HEK293 (cell line): ENCODE data around the gene SH3D19.

Experiments used
- CTCF ChIA-PET: fragments of 350-600 bp; formaldehyde crosslinking; extraction: SDS; loops from one replicate; lab custom pipeline; 2021; ENCODE audit warnings: antibody characterized with exemption; lab: Yijun Ruan, JAX
- POLR2A ChIA-PET: fragments of 300-600 bp; formaldehyde crosslinking; extraction: SDS; loops from one replicate; lab custom pipeline; 2020; ENCODE audit warnings: antibody characterized with exemption, inconsistent platforms; lab: Yijun Ruan, JAX
- H3K27ac ChIP-seq: fragments of 200-500 bp; sonication (Bioruptor generic); 2 replicates; pipeline ENCODE4 v1.5.1; 2014; ENCODE audit warnings: low read depth, low read length, control low read depth, inconsistent platforms; ENCODE audit errors: extremely low read depth
- H3K36me3 ChIP-seq, 2 experiments: fragments of 200-500 bp in 1 of 2; sonication (Bioruptor generic) in 1 of 2; 1 replicate in 1 of 2; 2 replicates in 1 of 2; pipeline ENCODE4 v1.5.1; 2014 to 2017; ENCODE audit warnings: inconsistent platforms in 2 of 2, low read length in 2 of 2; ENCODE audit not compliant: control insufficient read depth in 2 of 2, insufficient read depth in 1 of 2
- H3K4me1 ChIP-seq: fragments of 200-500 bp; sonication (Bioruptor generic); 2 replicates; pipeline ENCODE4 v1.5.1; 2014; ENCODE audit warnings: mild to moderate bottlenecking, low read length, inconsistent platforms; ENCODE audit not compliant: control insufficient read depth, insufficient read depth
- H3K4me3 ChIP-seq: 2 replicates; pipeline ENCODE4 v1.5.1; 2011; ENCODE audit warnings: low read depth, mild to moderate bottlenecking, control low read depth, low read length, moderate library complexity
- H3K9me3 ChIP-seq: fragments of 200-500 bp; sonication (Bioruptor generic); 2 replicates; pipeline ENCODE4 v1.5.1; 2014; ENCODE audit warnings: low read depth, low read length, inconsistent platforms; ENCODE audit not compliant: control insufficient read depth, insufficient read depth
- GFI1B ChIP-seq: fragments of 450-650 bp; formaldehyde crosslinking; IDR thresholded peaks from 2 replicates; pipeline ENCODE4 v1.5.1; 2016; ENCODE audit warnings: missing biosample characterization, missing genetic modification characterization
- IKZF3 ChIP-seq: fragments of 450-650 bp; IDR thresholded peaks from 2 replicates; pipeline ENCODE4 v1.5.0; 2018; ENCODE audit warnings: missing biosample characterization, mild to moderate bottlenecking, missing genetic modification characterization, moderate library complexity
- MYNN ChIP-seq: fragments of 450-650 bp; formaldehyde crosslinking; IDR thresholded peaks from 2 replicates; pipeline ENCODE4 v1.5.1; 2016; ENCODE audit warnings: missing biosample characterization, missing genetic modification characterization, borderline replicate concordance
- OSR2 ChIP-seq: fragments of 450-650 bp; formaldehyde crosslinking; IDR thresholded peaks from 2 replicates; pipeline ENCODE4 v1.5.1; 2016; ENCODE audit warnings: missing biosample characterization, missing genetic modification characterization
- SALL2 ChIP-seq: fragments of 450-650 bp; formaldehyde crosslinking; IDR thresholded peaks from 2 replicates; pipeline ENCODE4 v1.5.0; 2017; ENCODE audit warnings: missing biosample characterization, mild to moderate bottlenecking, missing genetic modification characterization, borderline replicate concordance
- SCRT1 ChIP-seq: fragments of 450-650 bp; formaldehyde crosslinking; IDR thresholded peaks from 2 replicates; pipeline ENCODE4 v1.5.1; 2016; ENCODE audit warnings: missing biosample characterization, missing genetic modification characterization, borderline replicate concordance
- SP7 ChIP-seq: fragments of 450-650 bp; formaldehyde crosslinking; IDR thresholded peaks from 2 replicates; pipeline ENCODE4 v1.5.1; 2016; ENCODE audit warnings: missing biosample characterization, missing genetic modification characterization
- WT1 ChIP-seq: fragments of 450-650 bp; formaldehyde crosslinking; IDR thresholded peaks from 2 replicates; pipeline ENCODE4 v1.5.1; 2016; ENCODE audit warnings: missing biosample characterization, missing genetic modification characterization
- ZBTB11 ChIP-seq: fragments of 450-650 bp; formaldehyde crosslinking; conservative IDR thresholded peaks from 2 replicates; pipeline ENCODE4 v1.5.1; 2016; ENCODE audit warnings: low read depth, missing biosample characterization, missing genetic modification characterization
- ZNF280D ChIP-seq: fragments of 450-650 bp; formaldehyde crosslinking; IDR thresholded peaks from 2 replicates; pipeline ENCODE4 v1.5.1; 2016; ENCODE audit warnings: missing biosample characterization, missing genetic modification characterization
- ZNF394 ChIP-seq: fragments of 450-650 bp; formaldehyde crosslinking; IDR thresholded peaks from 2 replicates; pipeline ENCODE4 v1.5.1; 2016; ENCODE audit warnings: missing biosample characterization, missing genetic modification characterization, mild to moderate bottlenecking, moderate library complexity, borderline replicate concordance
- ZNF600 ChIP-seq: fragments of 450-650 bp; formaldehyde crosslinking; IDR thresholded peaks from 2 replicates; pipeline ENCODE4 v1.5.1; 2016; ENCODE audit warnings: missing biosample characterization, missing genetic modification characterization
- ZNF701 ChIP-seq: fragments of 450-650 bp; formaldehyde crosslinking; IDR thresholded peaks from 2 replicates; pipeline ENCODE4 v1.5.1; 2016; ENCODE audit warnings: missing biosample characterization, missing genetic modification characterization
- ZNF707 ChIP-seq: fragments of 450-650 bp; formaldehyde crosslinking; IDR thresholded peaks from 2 replicates; pipeline ENCODE4 v1.5.1; 2016; ENCODE audit warnings: missing biosample characterization, missing genetic modification characterization
- ZNF777 ChIP-seq: fragments of 450-650 bp; formaldehyde crosslinking; IDR thresholded peaks from 2 replicates; pipeline ENCODE4 v1.5.1; 2017; ENCODE audit warnings: missing biosample characterization, missing genetic modification characterization, borderline replicate concordance
- ZNF791 ChIP-seq: fragments of 450-650 bp; formaldehyde crosslinking; IDR thresholded peaks from 2 replicates; pipeline ENCODE4 v1.5.1; 2016; ENCODE audit warnings: missing biosample characterization, missing genetic modification characterization
- ZSCAN23 ChIP-seq: fragments of 450-650 bp; formaldehyde crosslinking; IDR thresholded peaks from 2 replicates; pipeline ENCODE4 v1.5.1; 2016; ENCODE audit warnings: missing biosample characterization, missing genetic modification characterization
- TF ChIP-seq, protein P1 (sequence below): fragments of 450-650 bp; formaldehyde crosslinking; IDR thresholded peaks from 2 replicates; pipeline ENCODE4 v1.5.0; 2017; ENCODE audit warnings: missing biosample characterization, missing genetic modification characterization, borderline replicate concordance

The SH3D19 gene

DNA sequence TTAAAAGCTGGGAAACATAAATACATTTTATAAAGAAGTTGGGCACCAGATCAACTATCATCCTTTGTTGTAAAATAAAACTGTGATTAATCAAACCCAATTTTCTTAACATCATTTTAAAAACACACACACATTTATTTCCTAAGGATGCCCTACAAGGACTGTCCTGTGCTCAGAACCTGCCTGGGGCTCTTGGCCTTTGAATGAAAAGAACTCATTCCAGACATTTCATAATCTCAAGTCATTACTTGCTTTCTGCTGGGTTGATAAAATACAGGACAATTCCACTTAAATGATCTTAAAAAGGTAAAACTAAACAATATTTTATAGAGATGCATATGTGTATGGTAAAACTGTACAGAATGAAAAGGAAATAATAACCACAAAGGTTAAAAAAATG lies 2.8 kb downstream of the SH3D19 start:
- H3K27ac ChIP-seq = no peak overlapping the region
- no peaks in the 10 kb centered on the region for H3K36me3 ChIP-seq
- TF ChIP-seq, protein P1, sequence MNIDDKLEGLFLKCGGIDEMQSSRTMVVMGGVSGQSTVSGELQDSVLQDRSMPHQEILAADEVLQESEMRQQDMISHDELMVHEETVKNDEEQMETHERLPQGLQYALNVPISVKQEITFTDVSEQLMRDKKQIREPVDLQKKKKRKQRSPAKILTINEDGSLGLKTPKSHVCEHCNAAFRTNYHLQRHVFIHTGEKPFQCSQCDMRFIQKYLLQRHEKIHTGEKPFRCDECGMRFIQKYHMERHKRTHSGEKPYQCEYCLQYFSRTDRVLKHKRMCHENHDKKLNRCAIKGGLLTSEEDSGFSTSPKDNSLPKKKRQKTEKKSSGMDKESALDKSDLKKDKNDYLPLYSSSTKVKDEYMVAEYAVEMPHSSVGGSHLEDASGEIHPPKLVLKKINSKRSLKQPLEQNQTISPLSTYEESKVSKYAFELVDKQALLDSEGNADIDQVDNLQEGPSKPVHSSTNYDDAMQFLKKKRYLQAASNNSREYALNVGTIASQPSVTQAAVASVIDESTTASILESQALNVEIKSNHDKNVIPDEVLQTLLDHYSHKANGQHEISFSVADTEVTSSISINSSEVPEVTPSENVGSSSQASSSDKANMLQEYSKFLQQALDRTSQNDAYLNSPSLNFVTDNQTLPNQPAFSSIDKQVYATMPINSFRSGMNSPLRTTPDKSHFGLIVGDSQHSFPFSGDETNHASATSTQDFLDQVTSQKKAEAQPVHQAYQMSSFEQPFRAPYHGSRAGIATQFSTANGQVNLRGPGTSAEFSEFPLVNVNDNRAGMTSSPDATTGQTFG (tag by site-specific recombination) = no peak
- TF ChIP-seq ZNF777 (tag by site-specific recombination) = no peak
- no peak for TF ChIP-seq ZNF280D (tag by site-specific recombination)
- TF ChIP-seq ZNF701 (tag by site-specific recombination) = no peak
- no peak for TF ChIP-seq OSR2 (tag by site-specific recombination)
- TF ChIP-seq GFI1B = no peak
- no peak for TF ChIP-seq IKZF3 (tag by site-specific recombination)
- no peak for TF ChIP-seq SALL2 (tag by site-specific recombination)
- no peak for TF ChIP-seq ZBTB11 (tag by site-specific recombination)
- TF ChIP-seq ZNF394 (tag by site-specific recombination) = no peak
- no peak for TF ChIP-seq MYNN (tag by site-specific recombination)
- TF ChIP-seq ZNF600 (tag by site-specific recombination) = no peak
- no peak for TF ChIP-seq ZSCAN23 (tag by site-specific recombination)
- TF ChIP-seq SCRT1 (tag by site-specific recombination) = no peak
- TF ChIP-seq ZNF791 (tag by site-specific recombination) = no peak
- TF ChIP-seq WT1 (tag by site-specific recombination) = no peak
- no peak for TF ChIP-seq SP7
- no peak for TF ChIP-seq ZNF707 (tag by site-specific recombination)
- POLR2A ChIA-PET = no interaction called here
- peaks cover 13% of the 10 kb centered on the region for H3K4me1 ChIP-seq
- H3K4me3 ChIP-seq = no peak overlapping the region
- H3K9me3 ChIP-seq = no peaks in the 10 kb centered on the region
- CTCF ChIA-PET = interaction anchor here (0.6 kb wide), 1 partner anchor 46 kb away, joined by 3 read pairs; the partner anchor contains the start of gene PRSS48
